Measurements from ENCODE around the gene ETS1.

ETS1 gene

DNA sequence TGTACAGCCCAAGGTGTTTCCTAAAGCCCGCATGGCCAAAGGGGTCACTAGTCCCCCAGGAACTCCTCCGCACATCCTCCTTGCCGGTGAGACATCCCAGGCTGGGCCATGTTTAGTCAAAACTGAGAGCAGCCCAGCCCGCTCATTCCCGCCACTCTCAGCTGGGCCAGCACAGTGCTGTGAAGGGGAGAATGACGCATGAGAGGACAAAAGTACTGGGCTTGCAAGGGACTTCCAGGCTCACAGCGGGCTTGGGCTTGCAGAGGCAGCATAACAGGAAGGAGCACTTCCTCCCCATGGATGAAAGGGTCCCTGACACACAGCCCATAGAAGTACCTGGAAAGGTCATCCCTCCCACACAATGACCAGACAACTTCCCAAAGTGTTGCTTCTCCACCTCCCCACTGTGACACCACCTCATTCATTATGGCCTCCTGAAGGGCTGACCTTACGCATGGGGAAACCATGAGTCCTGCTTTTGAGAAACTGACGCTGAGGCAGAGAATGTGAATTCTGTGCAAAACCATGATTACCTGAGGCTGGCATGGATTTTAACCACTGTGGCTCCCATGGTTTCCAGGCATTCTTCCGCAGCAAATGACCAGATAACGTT lies 19.1 kb downstream of the ETS1 start:
- no peak for DNase-seq (ENCODE audit: low read depth)

DNA sequence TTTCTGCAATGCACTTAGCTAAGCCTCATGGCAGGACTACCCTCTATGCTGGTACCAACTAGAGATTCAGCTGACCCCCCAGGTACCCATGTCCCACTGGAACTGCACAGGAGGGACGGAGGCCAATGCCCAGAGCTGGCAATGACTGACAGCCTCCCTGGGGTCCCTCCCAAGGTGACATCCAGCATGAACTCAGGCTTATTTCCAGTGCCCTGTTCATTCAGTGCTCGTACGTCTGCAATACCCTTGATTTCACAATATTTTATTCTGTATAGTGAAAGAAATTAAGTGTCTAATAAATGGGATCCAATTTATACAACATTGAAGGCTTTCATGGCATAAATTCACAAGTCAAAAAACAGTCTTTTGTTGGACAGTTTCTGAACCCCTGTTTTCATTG lies 20.2 kb downstream of the ETS1 start:
- no peak for DNase-seq (ENCODE audit: low read depth)

DNA sequence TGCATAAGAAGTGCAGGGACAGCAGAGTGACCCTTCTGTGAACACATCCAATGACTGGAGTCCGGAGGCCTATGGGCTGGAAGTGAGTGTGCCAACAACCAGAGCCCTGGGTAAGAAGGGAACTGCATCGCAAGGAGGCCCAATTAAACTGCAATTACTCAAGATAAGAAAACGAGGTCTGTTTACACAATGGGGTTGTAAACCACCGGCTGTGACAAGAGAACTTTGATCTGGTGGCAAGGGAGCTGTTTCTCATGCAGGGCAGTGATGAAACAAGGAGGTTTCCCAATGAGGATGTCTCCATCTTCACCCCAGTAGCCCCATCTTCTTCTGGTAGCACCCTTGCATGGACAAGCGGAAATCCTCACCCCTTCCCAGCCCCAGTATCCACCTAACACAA lies 21.5 kb downstream of the ETS1 start:
- DNase-seq (ENCODE audit: low read depth) = no peak

DNA sequence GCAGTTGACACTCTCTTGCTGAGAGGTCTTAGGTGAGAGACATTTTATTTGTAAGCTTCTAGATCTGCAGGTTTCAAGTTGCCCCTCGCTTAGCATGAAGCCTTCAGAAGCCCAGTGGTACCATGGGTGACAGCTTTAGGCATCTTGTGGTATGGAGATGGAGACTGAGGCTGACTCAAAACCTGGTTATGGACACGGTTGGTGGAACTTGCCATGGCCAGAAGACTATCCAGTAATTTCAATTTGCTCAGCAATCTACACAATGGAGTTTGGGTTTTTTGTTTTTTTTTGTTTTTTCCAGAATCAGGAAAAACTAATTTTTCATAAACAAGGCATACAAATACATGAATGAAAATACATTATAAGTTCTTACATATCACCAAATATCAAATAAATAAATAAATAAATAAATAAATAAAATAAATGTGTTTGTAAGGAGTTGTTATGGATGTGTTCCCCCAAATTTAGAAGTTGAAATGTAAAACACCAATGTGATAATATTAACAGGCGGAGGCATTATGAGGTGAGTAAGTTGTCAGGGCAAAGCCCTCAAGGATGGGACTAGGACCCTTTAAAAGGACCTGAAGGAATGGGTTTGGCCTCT lies 22.6 kb downstream of the ETS1 start:
- no peak for DNase-seq (ENCODE audit: low read depth)

DNA sequence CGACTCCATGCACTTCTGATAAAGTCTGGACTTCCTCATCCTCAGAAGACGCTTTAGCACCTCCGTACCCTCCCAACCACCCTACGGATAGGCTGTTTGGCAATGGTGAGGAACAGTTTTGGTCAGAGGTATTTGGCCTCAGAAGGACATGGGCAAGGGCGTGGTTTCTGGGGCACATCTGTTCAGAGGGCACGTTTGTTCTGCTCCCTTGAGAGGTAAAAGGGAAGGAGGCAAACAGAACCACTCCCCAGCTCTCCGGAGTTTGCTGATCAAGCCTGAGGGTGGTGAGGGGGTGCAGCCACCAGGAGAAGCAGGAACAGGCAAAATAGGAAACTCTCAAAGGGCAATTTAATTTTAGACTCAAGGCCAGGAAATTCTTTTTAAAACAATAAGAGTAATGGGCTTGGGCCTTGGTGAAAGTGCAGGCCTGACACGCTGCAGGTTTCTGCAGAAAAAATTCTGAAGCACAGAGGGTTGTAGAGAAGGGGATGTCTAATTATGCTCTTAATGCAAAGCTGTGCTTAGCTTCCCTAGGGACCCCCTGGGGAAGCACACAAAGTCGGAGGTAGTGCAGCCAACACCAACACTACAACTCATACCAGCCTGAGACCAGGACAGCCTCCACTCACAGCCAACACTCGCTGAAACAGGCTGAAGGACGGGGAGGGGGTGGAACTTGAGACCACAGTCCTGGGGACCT lies 23.3 kb downstream of the ETS1 start:
- DNase-seq (ENCODE audit: low read depth) = no peak

DNA sequence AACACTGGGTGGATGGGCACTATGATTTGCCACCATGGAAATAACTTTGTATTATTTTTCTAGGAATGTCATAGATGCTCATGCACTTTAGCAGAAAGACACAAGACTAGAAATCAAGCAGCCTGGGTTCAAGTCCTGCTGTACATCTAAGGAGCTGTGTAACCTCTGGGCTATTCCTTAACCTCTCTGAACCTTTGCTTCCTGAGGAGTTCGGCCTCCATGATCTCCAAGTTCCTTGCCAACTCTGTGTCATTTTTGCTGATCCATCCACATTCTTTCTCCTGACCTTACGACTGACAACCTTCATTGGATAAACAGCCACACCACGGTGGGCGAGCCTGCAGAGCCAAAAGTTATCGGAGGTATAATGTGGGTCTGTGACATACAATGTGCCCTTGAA lies 24.1 kb downstream of the ETS1 start:
- DNase-seq (ENCODE audit: low read depth) = no peak

DNA sequence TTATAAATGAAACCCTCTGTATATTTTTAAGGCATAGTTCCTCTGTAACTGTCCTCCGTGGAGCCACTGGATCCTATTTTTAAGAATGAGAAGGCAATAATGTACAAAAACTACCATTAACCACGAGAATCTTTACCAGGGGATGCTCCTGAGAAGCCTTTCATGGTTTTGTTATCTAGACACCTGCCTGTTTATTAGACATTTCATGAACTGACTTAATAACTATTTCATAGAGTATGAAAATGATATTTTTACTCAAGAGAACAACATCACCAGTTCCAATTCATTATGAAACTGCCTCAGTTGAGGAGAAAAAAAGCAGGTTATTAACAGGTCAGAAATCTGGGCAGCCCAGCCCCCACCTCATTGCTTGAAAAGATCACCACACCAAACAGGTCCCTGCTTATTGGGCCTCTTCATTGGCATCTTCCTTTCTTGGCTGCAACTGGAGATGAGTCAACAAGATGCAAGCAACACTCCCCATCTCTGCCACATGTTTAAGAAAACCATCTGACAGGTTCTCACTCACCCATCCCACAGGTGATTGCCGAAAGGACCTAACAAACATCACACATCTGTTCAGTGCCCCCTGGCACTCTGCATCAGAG lies 27.8 kb downstream of the ETS1 start:
- DNase-seq (ENCODE audit: low read depth) = no peak

DNA sequence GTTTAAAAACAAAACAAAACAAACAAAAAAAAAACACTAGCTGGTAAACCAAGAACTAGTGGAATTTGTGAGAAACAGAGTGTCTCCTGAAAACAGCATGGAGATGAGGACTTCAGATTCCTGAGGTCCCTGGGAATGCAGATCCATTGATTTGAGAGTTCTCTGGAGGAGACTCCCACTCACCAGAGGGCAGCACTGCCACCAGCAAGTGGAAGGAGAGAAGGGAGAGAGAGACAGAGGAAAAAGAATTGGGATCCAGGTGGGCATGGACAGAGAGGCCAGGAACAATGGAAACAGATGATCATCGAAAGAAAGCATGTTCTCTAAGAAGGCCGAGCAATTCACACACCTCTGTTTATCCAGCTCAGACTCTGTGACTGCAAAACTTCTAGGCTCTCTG lies 31.8 kb downstream of the ETS1 start:
- DNase-seq (ENCODE audit: low read depth) = peak; percentile 28

DNA sequence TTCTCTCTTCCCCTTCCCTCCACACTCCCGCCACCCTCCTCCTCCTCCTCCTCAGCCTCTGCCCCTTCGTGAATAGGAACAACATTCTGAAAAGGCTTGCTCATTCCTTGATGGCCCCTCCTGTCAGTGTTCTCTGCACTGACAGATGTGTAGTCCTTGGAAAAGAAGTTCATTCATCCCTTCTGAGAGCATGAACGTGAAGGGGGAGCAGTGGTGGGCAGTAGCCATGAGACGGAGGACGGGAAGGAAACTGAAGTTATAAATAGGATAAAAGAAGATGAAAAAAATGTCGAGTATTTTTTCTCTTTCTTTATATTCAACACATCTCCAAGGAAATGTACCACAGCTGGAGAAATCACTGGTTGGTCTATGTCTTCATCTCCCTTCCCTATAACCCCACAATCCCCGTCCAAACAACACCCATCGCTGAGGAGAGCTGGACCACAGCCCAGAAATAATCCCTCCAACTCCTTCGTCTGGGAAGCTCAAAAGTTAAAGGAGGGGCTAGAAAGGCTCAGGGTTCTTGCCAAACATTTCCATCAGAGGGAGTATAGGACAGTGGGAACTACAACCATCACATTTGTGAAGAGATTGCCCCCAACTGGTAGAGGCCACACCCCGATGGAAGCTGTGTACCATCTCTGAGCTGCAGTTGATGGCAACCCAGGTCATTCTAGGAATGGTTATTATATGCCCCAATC lies 33.5 kb downstream of the ETS1 start:
- peak; percentile 49 for DNase-seq (ENCODE audit: low read depth)

DNA sequence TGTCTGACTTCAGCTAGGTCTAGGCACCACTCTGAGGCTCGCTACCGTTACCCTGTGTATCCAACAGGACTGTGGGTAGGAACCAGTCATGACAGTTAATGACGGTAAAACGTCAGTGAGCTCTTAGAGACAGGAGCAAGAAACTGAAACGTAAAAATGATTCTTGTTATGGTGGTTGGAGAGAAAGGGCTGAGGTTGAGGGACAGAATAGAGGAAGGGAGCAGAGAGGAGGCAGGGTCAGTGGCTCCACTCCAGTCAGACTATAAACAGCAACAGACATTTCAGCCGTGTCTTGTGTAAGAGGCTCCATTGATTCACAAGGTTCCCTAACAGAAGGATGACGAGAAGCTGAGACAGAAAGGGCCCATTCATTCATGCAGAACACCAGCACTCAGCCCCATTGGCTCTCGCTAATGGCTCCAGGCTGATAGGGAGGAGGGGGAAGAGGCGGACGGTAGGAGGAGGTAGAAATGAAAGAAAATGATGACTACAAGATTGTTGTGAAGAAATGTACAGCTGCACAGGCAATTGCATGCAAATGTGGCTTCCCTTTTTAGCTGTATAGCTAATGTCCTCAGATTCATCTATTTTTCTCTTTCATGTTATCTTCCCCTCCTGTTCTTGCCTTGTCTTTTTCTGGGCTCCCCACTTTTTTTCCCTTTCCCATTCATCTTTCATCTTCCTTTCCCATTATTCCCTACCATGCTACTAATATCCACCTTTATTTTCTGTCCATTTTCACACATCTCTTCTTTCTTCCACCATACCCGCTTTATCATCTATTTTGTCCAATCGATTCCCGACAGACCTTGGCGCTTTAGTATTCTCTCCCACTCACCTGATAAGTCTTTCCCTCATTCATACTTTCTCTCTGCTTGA lies 34.3 kb downstream of the ETS1 start:
- peak; percentile 34 for DNase-seq (ENCODE audit: low read depth)

DNA sequence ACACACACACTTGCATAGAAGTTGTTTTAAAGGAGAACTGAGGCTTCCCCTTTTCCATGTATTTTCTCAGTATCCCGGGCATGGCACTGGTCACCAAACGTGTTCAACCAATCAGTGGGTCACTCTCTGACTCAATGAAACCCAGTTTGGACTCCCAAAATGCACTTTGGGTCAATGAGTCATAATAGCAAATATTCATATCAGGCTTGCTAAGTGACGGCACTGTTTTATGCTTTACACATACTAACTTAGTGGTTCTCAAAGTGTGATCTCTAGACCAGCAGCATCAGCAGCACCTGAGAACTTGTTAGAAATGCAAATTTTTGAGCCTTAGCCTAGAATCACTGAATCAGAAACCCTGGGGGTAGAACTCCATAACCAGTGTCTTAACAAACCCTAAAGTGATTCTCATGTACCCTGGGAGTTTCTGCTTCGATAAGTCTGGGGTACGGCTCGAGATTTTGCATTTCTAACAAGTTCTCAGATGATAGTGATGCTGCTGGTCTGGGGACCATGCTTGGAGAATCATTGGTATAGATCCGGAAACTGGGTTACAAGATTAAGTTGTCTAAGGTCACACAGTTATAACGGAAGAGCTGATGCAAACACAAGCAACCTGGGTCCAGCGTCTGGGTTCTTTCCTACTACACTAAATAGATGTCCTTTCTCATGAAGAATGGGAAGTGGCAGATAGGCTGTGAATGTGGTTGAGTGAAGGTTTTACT lies 35.6 kb downstream of the ETS1 start:
- no peak for DNase-seq (ENCODE audit: low read depth)

DNA sequence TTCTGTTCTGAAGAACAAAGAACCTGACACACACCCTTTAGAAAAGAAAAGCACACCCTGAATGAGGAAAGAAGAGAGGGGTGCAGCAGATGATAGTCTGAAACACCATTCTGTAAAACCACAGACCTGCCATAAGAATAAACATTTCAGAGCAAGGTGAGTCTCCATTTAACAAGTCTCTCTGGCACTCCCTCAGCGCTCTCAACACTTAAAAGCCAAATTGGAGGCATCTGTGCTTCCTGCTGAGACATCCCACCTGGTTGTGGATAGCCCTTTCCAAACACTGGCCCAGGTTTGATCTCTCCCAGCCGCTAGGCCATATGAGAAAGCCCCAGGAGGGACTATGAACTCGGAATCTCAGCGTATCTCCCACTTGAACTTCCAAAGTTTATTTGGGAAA lies 36.3 kb downstream of the ETS1 start:
- no peak for DNase-seq (ENCODE audit: low read depth)

DNA sequence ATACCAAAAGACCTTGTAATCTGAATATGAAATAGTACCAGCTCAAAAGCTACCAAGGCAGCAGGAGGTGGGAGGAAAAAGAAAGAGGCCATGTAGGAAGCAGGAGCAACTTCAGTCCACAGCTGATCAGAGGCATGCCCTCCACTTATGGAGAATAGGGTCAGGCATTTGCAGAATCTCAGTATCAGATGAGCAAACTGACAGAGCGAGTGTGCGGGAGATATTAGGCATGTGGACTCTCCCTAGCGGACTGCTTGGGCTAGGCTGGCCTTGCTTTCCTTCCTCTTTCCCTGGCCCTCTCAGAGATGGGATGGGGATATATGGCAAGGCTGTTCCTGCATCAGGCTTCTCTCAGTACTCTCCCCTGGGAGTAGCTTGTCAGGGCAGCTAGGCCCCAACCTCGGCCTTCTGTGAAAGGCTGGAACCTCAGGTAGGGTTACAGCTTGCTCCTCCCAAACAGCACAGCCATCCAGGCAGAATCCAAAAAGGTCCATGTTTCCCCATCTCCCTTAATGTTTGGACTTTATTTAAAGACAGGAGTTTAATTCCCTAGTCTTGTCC lies 37.0 kb downstream of the ETS1 start:
- DNase-seq (ENCODE audit: low read depth) = no peak

DNA sequence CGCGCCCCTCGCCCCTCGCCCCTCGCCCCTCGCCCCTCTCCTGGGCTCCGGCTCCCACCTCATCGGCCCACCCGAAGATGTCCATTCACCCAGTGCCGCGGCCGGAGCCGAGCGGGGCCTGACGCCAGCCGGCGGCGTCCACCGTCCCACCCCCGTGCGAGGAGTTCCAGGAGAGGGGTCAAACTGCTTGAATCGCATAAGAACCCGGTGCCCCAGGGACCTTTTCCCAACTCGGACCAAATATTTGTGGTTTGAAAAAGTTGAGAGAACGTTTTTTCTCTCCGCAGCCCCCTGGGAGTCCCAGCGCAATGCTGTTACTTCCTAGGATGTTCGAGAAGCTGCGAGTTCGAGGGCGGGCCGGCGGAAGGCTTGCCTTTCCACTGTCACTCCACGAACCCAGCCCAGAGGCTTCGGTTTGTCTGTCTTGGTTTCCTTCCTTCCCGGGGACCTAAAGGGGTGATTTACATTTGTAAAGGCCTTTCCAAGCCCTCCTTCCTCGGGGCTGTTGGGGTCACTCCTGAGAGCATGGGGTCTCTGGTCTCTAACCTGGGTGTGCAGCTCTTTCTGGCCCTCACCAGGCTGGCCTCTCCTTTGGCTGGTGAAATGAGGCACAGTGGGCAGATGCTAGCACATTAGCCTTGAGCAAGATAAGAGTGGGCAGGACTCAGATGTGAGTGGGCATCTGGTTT lies 38.0 kb downstream of the ETS1 start:
- DNase-seq (ENCODE audit: low read depth) = no peak

DNA sequence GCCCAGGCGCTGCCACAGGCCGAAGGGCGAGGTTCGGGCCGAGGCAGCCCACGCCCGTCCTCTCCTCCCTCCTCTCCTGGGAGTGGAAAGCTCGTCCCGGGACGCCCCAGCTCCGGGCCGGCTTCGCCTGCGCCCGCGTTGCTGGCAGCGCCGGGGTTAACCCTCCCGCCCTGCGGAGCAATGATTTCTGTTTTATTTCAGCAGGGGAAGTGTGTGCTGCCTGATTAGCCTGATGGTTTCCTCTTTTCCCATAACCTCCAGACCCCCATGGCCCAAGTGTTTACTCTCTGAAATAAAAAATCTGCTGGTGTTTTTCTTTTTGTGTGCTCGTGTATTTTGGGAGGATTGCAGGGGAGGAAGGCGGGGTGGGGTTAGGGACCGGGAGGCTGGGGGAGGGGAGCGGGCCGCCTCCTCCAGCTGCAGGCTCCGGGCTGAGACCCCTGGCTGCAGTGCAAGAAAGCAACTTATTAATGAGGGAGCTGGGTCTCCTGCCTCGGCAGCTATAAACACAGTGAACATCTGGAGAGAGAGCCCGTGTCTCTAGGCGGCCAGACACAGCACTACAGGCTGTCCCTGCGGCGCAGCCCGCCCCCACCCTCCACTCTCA lies 38.6 kb downstream of the ETS1 start:
- peak; percentile 36 for DNase-seq (ENCODE audit: low read depth)

DNA sequence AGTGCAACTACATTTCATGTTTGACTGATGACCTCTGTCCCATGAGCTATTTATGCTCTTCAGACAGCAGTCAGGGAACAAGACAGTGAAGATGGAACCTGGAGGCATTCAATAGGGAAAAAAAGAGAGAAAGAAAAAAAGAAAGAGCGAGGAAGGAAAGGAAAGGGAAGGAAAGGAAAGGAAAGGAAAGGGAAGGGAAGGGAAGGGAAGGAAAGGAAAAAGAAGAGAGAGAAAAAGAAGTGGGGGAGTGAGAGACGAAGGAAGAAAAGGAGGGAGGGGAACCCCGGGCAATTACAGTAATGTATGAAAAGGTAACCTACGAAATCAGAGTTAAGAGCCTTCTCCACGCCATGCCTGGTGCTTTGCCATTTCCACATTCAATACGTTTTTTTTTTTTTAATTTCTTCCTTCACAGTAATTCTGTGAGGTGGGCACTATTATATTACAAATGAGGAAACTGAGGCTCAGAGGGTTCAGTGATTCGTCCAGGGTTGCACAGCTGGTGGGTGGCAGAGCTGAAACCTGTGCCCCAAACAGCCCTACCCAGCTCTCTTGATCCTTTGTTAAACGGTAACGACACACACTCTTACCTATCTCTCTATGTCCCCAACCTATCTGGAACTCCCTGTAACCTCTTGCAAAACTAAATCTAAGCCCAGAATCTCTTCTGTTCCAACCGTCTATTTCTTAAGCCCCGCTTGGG lies 39.3 kb downstream of the ETS1 start:
- no peak for DNase-seq (ENCODE audit: low read depth)

DNA sequence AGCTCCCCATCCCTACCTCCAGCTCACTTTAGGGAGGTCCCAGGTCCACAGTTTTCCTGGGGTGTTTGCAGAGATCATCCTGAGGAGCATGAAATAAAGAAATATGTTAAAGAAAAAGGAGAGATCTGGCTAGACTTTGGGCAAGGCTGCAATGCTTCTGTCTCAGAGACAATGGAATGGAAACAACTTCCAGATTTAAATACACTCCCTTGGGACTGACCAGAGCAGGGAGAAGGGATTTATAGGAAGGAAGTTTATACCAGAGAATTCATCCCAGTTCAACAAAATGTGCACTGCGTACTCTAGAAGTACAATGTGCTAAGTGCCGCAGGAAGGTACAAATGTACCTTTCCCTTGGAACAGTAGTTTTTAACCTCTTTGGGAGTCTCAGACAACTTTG lies 40.4 kb downstream of the ETS1 start:
- DNase-seq (ENCODE audit: low read depth) = no peak

DNA sequence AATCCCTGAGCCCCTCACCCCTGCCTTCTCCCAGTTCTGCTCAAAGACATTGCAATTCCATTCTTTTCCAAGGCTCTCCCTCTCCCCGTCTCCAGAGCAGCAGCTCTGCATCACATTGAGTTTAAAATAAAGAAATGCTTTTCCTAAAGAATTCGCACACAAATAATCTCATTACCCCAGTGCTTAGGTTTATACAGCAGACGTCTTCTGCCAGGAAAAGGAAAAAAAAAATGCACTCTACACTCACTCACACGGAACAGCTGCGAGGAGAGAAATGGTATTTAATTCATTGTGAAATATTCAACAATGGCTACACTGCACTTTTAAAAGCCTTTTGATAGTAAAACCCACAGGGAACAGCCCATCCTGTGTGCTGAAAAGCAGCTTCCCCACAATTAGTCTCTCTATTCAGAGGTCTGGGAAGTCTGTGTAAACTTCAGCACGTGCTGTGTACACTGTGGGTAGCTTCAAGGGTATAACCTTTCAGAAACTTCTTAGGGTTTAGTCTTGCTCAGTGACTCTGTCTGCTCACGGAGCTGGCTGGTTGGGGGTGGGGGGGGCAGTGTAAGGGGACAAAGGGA lies 42.8 kb downstream of the ETS1 start:
- peak; percentile 49 for DNase-seq (ENCODE audit: low read depth)

DNA sequence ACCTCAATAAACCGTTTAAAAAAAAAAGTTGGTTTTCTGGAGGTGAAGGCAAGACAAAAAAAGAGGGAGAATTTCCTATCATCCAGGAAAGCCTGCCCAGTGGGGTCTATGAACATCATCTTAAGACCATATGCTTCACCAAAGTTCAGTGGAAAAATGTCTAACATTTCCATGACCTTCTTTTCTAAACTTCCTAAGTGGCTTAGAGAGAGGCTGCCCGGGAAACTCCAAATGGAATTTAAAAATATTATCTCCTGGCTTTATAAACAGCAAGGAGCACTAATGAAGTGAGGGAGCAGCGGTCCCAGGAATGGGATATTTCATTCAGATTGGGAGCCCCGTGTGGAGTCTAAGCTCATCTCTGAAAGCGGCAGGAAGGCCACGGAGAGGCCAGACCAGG lies 46.9 kb downstream of the ETS1 start:
- no peak for DNase-seq (ENCODE audit: low read depth)

Data from iris pigment epithelial cell (primary cell).